Glomerular endothelial cell (primary cell): ENCODE measurements around the gene AGTPBP1. TPM values are rescaled to one million over a fixed set of nuclear protein-coding genes. Genes with fewer than 3 reads are reported as not detected.
"Not testable (repeated sequence)": the region's sequence is repeated elsewhere in the genome, so short reads cannot be mapped to it uniquely, and the experiment has no call there.

Experiments used
- DNase-seq: peaks from one replicate; pipeline ENCODE4 v3.0.0-alpha.2; 2011; ENCODE audit warnings: low read depth, low spot score; ENCODE audit errors: extremely low read depth
- total RNA-seq: library from RNA; depleted of rRNA; stranded (reverse); fragments of >200 nt; gene quantifications from 2 replicates; pipeline ENCODE4 v1.2.3, GENCODE V29; 2015

Gene AGTPBP1, protein sequence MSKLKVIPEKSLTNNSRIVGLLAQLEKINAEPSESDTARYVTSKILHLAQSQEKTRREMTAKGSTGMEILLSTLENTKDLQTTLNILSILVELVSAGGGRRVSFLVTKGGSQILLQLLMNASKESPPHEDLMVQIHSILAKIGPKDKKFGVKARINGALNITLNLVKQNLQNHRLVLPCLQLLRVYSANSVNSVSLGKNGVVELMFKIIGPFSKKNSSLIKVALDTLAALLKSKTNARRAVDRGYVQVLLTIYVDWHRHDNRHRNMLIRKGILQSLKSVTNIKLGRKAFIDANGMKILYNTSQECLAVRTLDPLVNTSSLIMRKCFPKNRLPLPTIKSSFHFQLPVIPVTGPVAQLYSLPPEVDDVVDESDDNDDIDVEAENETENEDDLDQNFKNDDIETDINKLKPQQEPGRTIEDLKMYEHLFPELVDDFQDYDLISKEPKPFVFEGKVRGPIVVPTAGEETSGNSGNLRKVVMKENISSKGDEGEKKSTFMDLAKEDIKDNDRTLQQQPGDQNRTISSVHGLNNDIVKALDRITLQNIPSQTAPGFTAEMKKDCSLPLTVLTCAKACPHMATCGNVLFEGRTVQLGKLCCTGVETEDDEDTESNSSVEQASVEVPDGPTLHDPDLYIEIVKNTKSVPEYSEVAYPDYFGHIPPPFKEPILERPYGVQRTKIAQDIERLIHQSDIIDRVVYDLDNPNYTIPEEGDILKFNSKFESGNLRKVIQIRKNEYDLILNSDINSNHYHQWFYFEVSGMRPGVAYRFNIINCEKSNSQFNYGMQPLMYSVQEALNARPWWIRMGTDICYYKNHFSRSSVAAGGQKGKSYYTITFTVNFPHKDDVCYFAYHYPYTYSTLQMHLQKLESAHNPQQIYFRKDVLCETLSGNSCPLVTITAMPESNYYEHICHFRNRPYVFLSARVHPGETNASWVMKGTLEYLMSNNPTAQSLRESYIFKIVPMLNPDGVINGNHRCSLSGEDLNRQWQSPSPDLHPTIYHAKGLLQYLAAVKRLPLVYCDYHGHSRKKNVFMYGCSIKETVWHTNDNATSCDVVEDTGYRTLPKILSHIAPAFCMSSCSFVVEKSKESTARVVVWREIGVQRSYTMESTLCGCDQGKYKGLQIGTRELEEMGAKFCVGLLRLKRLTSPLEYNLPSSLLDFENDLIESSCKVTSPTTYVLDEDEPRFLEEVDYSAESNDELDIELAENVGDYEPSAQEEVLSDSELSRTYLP
- 12.6 and 15.2 TPM in 2 replicates for total RNA-seq

DNA sequence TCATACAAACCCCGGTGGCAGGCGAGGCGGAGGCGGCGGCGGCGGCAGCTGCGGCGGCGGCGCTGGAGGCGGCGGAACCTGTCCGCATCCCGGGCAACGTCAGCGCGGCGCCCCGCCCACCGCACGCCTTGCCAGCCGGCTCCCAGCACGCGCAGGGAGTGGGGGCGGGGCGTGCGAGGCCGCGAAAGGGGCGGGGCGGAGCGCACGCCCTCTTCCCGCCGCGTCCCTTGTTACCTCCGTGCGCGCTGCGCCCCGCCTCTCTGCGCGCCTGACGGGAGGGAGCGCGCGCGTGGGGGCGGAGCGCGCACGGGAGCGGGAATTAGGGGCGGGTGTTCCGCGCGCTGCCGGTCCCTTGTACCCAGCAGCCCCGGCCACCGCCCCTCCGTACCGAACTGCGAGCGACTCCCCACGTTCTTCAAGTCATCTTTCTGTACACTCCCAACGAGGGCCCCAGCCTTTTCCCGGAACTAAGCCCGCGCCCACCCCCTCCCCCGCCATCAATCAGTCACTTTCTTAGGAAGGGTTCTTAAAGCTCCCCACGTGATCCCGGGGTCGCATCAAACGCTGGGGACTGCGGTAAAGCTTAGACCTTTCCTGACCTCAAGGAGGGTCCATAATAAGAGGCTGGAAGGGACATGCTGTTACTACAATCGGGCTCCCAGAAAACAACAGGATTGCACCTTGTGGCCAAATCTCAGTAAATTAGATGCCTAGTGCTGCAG lies at the start of gene AGTPBP1:
Gene AGTPBP1, minus strand, starts transcription at position 80 of the 722 bp plus-strand sequence. CDS start 29,421 bp downstream, outside the sequence.
- no peak for DNase-seq

DNA sequence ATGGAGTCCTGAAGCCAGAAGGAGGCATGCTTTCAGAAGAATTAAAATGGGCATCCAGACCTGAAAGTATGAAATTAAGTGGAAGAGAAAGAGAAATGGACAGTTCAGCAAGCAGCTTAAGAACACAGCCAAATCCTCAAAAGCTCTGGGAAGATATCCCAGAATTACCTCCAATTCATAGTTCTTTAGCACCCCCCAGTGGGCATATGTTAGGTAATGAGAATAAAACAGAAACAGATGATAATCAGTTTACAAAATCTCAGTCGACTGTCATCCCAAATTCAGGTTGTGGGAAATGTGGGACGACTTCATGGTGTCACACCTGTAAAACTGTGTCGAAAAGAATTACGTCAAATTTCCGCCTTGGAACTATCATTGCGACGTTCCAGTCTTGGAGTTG lies 44.4 kb upstream of the AGTPBP1 start:
- DNase-seq = not testable (repeated sequence)

DNA sequence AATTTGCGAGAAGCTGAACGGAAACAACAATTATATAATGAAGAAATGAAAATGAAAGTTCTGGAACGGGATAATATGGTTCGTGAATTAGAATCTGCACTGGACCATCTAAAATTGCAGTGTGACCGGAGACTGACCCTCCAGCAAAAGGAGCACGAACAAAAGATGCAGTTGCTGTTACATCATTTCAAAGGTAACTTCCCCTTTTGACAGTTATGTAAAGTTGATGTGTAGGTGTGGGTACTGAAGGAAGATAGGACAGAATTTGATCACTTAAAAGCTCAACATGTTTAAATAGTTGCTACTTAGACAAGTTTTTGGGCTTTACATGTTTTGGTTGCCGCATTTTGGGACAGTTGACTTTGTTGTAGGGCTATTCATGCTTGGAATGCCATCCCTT lies 32.1 kb upstream of the AGTPBP1 start:
- DNase-seq = not testable (repeated sequence)

DNA sequence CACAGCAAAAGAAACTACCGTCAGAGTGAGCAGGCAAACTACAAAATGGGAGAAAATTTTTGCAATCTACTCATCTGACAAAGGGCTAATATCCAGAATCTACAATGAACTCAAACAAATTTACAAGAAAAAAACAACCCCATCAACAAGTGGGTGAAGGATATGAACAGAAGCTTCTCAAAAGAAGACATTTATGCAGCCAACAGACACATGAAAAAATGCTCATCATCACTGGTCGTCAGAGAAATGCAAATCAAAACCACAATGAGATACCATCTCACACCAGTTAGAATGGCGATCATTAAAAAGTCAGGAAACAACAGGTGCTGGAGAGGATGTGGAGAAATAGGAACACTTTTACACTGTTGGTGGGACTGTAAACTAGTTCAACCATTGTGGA lies 20.0 kb upstream of the AGTPBP1 start:
- DNase-seq = not testable (repeated sequence)

DNA sequence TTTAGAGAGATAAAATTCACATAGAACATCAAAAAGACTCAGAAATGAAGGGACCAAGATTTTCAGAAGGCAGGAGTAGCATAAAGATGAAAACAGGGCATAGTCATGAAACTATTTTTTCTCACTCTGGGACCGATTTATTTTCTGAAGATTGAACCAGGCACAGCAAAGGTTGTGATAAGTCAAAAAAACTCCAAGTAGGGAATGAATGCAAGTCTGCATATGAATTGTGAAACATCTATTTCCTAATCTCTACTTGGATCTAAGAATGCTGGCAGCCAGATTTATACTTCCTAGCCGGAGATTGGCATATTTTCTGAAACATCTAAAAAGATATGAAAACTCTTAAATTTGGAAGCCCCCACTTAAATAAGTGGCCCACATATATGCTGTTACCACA lies 16.0 kb upstream of the AGTPBP1 start:
- DNase-seq = not testable (repeated sequence)

DNA sequence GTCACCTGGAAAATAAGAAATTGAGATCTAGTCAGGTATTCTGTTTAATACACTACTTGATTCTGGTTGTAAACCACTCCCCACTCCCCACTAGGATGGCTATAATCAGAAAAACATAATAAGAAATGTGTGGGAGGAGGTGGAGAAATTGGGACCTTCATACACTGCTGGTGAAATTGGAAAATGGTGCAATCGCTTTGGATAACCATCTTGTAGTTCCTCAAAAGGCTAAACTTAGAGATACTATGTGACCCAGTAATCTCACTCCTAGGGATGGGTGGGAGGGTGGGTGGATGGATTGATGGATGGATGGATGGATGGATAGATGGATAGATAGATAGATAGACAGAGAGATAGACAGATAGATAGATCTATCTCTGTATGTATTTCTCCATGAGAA lies 14.5 kb upstream of the AGTPBP1 start:
- DNase-seq = not testable (repeated sequence)

DNA sequence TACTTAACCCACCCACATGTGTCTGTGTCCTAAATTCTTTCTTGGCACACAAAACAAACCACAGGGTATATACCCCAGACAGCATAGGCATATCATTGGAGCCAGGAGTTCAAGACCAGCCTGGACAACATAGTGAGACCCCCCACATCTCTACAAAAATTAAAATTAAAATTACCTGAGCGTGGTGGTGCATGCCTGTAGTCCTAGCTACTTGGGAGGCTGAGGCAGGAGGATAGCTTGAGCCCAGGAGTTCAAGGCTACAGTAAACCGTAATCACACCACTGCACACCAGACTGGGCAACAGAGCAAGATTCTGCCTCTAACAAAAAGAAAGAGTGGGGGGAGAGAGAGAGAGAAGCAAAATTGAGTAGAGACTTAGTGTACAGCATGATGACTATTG lies 4.6 kb upstream of the AGTPBP1 start:
- DNase-seq = no peak

DNA sequence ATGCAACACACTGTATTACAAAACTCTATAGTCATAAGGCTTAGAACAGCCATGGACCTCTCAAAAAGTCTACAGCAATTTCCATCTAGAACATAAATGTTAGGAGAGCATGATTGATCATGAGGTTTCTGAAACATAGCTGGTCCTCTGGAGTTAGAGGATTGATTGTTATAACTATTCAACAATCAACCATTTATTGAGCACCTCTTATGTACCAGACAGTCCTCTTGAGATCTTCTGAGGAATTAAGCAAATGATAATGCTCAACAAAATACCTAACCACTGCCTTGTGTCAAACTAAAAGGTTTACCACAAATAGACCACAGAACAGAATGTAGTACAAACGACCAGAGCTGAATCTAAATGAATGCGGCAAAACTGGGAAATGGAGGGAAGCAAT lies 3.4 kb upstream of the AGTPBP1 start:
- no peak for DNase-seq

DNA sequence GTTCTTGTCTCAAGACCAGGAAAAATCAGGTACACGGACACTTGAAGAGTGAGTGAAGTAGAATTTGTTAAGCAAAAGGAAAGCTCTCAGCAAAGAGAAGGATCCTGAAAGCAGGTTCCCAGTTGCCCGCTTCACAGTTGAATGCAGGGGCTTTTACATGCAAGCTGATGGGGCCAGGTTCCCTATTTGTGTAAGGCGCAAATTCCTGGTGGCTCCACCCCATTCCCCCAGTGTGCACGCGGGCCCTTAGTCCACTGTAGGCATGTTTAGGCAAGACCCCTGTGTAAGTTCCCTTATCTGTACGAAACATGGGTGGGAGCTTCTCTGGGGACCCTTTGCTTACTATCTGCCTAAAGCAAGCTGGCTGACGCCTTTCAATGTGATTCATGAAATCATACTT lies 2.7 kb upstream of the AGTPBP1 start:
- no peak for DNase-seq

DNA sequence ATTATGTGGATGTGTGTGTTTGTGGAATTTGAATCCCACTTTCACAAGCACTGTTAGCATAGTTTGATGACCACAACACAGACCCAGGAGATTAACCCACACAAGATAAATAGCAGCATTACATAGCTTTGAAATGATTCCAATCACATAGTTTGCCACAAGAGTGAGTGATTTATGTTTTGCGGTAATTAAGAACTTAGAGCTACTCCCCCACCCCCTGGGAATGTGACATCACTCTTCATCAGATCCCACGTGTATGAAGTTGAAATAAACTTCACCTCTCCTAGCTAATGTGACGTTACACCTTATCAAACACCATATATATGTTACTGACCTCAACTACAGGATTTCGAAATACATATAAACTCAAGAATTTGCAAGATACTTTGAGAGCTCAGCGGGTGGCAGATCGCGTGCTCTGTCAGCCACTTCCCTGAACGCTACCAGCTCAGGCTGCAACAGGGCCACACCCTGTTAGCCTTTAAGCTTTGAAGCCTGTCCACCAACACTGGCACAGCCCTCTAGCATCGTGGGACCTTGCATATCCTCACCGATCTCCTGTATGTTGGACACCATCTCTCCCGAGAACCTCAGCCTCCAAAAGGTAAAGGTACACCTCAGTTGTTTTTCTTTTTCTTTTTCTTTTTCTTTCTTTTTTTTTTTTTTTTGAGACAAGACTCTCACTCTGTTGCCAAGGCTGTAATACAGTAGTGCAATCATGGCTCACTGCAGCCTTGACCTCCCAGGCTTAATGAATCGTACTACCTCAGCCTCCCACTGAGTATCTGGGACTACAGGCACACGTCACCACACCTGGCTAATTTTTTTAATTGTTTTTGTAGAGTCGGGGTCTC lies 1.7 kb upstream of the AGTPBP1 start:
- no peak for DNase-seq

DNA sequence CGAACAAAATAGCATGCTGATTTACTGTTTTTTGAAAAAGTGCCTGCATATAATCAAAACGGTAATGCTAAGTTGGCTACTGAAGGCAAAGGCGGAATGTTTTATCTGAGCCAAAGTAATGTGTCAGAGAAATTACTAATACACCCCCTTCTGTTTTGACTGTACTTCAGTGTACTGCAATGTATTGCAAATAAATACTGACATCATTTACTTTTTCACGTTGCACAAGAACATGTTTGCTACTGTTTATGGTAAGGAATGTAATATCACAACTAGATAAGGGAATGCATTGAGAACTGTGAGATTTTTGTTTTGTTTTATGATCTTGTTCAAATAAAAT lies 813 bp upstream of the AGTPBP1 start:
- no peak for DNase-seq

DNA sequence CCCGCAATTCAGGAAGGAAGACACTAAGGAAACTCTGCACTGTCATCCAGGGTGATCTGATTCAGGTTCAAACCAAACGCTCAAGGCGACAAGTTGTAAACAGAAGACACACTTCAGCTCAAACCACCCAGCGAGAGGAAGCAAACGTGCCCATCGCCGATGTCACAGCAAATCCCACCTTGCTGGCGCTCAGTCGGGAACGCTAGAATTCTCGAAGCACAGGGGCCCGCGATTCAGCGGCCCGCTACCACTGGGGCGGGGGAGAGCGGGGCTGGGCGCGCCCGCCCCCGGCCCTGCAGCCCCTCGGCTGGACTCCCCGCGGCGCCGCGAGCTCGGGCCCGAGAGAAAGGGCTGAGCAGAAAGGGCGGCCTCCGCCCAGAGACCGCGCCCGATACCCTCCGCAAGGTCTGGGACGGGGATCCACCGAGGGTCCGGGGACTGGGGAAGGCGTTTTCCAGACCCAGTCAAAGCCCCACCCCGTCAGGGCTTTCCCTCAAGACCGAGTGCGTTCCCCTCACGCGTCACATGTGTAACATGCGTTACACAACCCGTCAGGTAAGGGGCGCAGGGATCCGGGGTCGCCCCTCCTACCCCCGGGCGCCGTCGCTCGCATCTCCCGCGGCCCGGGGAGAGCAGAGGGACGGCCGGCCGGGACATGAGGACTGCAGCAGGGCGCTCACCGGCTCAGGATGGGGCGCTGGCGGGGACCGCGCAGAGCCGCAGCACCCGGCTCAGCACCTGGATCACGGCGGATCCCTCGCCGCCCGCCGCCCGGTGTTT lies 469 bp downstream of the AGTPBP1 start:
- no peak for DNase-seq

DNA sequence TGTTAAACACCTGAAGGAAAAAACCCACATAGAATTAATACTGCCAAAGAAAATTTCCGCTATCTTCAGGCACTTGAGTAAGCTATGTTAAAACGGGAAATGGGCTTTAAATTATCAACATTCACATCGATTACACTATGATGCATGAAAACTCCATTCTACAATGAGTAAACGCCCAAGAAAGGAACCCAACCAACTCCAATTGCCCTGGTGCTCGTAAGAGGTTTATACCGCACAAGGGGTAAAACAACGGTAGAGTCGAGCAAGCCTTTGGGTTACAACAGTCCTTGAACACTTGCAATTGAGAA lies 1.0 kb downstream of the AGTPBP1 start:
- no peak for DNase-seq

DNA sequence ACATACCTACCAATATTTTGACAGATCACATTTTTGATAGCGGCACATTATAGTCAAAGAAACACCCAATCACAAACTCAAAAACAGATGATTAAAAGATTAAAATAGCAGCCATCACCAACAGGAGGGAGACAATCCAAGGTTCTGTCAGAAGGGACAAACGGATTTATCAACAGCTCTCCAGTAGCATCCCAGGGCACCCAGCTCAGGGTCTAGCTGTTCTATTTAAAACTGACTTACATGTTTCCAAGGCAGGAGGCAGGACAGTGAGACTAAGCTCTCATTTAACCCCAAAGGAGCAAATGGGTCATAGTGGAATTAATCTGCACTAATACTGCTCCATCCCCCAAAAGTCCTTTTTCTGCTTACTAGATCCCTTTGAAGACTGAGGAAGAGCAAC lies 3.2 kb downstream of the AGTPBP1 start:
- no peak for DNase-seq

DNA sequence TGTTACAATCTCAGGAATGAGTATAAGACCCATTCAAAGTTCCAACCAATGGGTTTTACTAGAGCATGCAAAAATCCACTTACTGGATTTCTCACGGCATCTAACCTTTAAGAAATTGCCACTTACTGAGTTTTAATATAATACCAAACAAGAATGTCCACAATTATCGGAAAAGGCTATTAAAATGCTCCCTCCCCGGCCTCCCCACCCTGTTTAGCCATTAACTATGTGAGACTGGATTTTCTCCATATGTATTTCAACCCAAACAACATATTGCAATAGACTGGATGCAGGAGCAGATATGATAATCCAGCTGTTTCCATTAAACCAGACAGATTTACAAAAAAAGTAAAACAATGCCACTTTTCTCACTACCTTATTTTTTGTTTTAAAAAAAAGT lies 4.1 kb downstream of the AGTPBP1 start:
- DNase-seq = no peak

DNA sequence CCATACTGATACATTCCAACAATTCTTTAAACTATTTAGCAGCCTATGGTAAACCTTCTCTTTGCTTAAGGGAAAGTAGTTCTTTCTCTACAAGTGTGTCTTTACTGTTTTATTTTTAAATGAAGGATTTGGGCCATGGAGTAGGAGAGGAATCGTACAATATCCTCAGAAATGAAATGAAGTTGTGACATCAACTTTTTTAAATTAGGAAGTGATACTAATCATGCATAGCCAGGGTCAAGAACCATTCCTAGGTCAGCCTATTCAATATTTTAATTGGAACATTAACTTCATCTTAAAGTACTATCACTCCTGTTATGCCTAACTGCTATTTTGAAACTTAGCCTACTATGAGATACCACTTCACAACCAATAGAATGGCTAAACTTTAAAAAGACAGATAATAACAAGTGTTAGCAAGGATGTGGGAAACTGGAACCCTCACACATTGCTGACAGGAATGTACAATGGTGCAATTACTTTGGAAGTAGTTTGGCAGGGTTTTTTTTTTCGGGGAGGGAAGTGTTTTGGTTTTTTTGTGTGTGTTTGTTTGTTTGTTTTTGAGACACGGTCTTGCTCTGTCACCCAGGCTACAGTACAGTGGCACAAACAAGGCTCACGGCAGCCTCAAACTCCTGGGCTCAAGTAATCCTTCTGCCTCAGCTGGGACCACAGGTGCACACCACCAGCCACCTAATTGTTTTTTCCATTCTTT lies 10.7 kb downstream of the AGTPBP1 start:
- no peak for DNase-seq

DNA sequence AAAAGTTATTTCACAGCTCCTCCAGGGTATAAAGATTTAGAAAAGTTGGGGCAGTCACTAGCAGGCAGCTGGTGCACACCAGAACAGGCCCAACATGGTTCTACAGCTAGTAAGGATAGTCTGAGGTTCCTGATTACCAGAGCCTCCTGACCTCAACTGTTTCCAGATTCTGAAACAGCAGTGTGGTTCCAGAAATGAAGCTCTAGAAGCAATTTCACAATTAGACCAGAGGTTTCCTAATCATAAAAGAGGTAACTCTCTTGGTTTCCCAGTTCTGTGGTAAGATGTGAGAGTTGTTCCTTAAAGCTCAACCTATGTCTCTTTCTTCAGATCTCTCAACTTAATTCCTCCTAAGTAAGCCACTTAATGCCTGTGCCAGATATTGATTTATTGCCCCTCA lies 11.9 kb downstream of the AGTPBP1 start:
- DNase-seq = no peak

DNA sequence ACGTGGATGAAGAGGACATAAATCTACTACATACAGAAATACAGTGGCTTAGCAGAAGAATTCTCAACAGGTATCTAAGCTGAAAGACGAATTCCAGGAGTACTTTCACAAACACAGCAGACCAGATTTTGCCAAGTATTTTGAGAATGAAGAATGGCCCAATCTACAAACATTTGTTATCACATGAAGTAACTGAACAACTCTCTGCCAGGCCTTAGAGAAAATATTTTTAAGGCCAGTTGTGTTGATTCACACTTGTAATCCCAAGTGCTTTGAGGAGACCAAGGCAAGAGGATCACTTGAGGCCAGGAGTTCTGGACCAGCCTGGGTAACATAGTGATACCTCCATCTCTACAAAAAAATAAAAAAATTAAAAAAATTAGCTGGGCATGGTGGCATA lies 14.3 kb downstream of the AGTPBP1 start:
- DNase-seq = no peak
